Suprapubic skin (tissue), 2 donors: ENCODE data around the gene ENPP3.

ENCODE experiments used
- EP300 ChIP-seq: sonication (generic); formaldehyde crosslinking; IDR thresholded peaks from one replicate; pipeline ENCODE4 v1.6.1; 2017; ENCODE audit warnings: antibody characterized with exemption
- POLR2A ChIP-seq, 2 donors: fragments of 450-650 bp; IDR thresholded peaks; one replicate each; pipeline ENCODE4 v1.6.1; 2017; ENCODE audit warnings: antibody characterized with exemption in 2 of 2, mild to moderate bottlenecking in 2 of 2, moderate library complexity in 2 of 2

DNA sequence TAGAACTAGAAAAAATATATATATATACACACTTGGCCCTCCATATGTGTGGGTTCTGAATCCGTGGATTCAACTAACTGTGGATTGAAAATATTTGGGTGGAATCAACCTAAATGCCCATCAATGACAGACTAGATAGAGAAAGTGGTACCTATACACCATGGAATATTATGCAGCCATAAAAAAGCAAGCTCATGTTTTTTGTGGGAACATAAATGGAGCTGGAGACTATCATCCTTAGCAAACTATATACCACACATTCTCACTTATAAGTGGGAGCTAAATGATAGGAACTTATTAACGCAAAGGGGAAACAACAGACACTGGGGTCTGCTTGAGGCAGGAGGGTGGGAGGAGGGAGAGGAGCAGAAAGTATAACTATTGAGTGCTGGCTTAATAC is 36.1 kb downstream of the ENPP3 start:
- TF ChIP-seq EP300 (no peak), POLR2A (IDR thresholded peaks at IDR 0.05) (no peak)
